ENCODE measurements around the gene NUP214. TPM values are rescaled to one million over a fixed set of nuclear protein-coding genes. Genes with fewer than 3 reads are reported as not detected.

NUP214 gene
- total and polyA plus RNA-seq, 8 donors = 43.8 to 58.4 (median 47.4) TPM

- peaks cover 16 to 43% of the 10 kb centered on the region in 2 donors for H3K4me1 ChIP-seq
- peaks cover 0 to 67% of the 10 kb centered on the region in 2 donors for H3K36me3 ChIP-seq
- H3K4me3 ChIP-seq = no peak overlapping the region
- ATAC-seq (no peak), DNase-seq (no peak)
- intact Hi-C loops (cut with DNase I) = no loop called here
- no peaks in the 10 kb centered on the region for H3K9me3 ChIP-seq
- no peak for TF ChIP-seq CTCF (IDR thresholded peaks at IDR 0.05)
- H3K27ac ChIP-seq = peak overlapping the region in 1 of 2 donors; percentile 7
- no peaks in the 10 kb centered on the region for H3K27me3 ChIP-seq
Observed at GRCh38 chr9:131233556-131233955, 108.2 kb downstream of the NUP214 start.

GRCh38 chr9:131233995-131234394, 108.6 kb downstream of the NUP214 start:
- Histone ChIP-seq H3K9me3 (no peaks in the 10 kb centered on the region), H3K4me3 (no peak overlapping the region), H3K36me3 (peaks cover 0 to 63% of the 10 kb centered on the region in 2 donors), H3K27me3 (no peaks in the 10 kb centered on the region), H3K4me1 (peaks cover 19 to 43% of the 10 kb centered on the region in 2 donors), H3K27ac (peak overlapping the region in 1 of 2 donors; percentile 7)
- intact Hi-C loops (cut with DNase I) = no loop called here
- no peak for TF ChIP-seq CTCF (IDR thresholded peaks at IDR 0.05)
- no peak for ATAC-seq
- DNase-seq = no peak

- H3K36me3 ChIP-seq = peaks cover 0 to 58% of the 10 kb centered on the region in 2 donors
- intact Hi-C loops (cut with DNase I) = no loop called here
Observed at GRCh38 chr9:131234799-131235479, 109.6 kb downstream of the NUP214 start.

GRCh38 chr9:131235480-131235851, 110.1 kb downstream of the NUP214 start:
- Histone ChIP-seq H3K9me3 (no peaks in the 10 kb centered on the region), H3K27ac (no peak overlapping the region), H3K4me1 (peaks cover 19 to 32% of the 10 kb centered on the region in 2 donors), H3K27me3 (no peaks in the 10 kb centered on the region), H3K4me3 (no peak overlapping the region), H3K36me3 (peaks cover 0 to 53% of the 10 kb centered on the region in 2 donors)
- intact Hi-C loops (cut with DNase I) = no loop called here
- DNase-seq (no peak), ATAC-seq (no peak)
- TF ChIP-seq CTCF (IDR thresholded peaks at IDR 0.05) = no peak

More at GRCh38 chr9:131234799-131235479, 109.6 kb downstream of the NUP214 start:
- no peak overlapping the region for H3K27ac ChIP-seq
- no peak for TF ChIP-seq CTCF (IDR thresholded peaks at IDR 0.05)
- H3K4me1 ChIP-seq = peaks cover 19 to 38% of the 10 kb centered on the region in 2 donors
- no peaks in the 10 kb centered on the region for H3K27me3 ChIP-seq
- DNase-seq (no peak), ATAC-seq (no peak)
- no peaks in the 10 kb centered on the region for H3K9me3 ChIP-seq
- no peak overlapping the region for H3K4me3 ChIP-seq

GRCh38 chr9:131236161-131236560, 110.8 kb downstream of the NUP214 start:
- H3K4me1 ChIP-seq = peaks cover 19 to 31% of the 10 kb centered on the region in 2 donors
- no peaks in the 10 kb centered on the region for H3K27me3 ChIP-seq
- ATAC-seq (no peak), DNase-seq (no peak)
- no peaks in the 10 kb centered on the region for H3K9me3 ChIP-seq
- no peak overlapping the region for H3K27ac ChIP-seq
- intact Hi-C loops (cut with DNase I) = no loop called here
- TF ChIP-seq CTCF (IDR thresholded peaks at IDR 0.05) = no peak
- peaks cover 0 to 46% of the 10 kb centered on the region in 2 donors for H3K36me3 ChIP-seq
- no peak overlapping the region for H3K4me3 ChIP-seq
